Body of pancreas (tissue), 4 donors: Measurements from ENCODE around the gene CD164L2.

Experiments
- POLR2A ChIP-seq, 3 donors: fragments of 450-650 bp; IDR thresholded peaks; one replicate each; pipeline ENCODE4 v1.6.1; 2016; ENCODE audit warnings: antibody characterized with exemption in 3 of 3, mild to moderate bottlenecking in 2 of 3
- TF ChIP-seq, protein P1 (sequence below), 7 experiments: fragments of 450-650 bp in 4 of 7; fragments of 200-600 bp in 3 of 7; sonication (generic) in 3 of 7; IDR thresholded peaks; one replicate each; pipeline ENCODE4 v1.5.1; 2016 to 2019; ENCODE audit warnings: antibody characterized with exemption in 7 of 7

DNA sequence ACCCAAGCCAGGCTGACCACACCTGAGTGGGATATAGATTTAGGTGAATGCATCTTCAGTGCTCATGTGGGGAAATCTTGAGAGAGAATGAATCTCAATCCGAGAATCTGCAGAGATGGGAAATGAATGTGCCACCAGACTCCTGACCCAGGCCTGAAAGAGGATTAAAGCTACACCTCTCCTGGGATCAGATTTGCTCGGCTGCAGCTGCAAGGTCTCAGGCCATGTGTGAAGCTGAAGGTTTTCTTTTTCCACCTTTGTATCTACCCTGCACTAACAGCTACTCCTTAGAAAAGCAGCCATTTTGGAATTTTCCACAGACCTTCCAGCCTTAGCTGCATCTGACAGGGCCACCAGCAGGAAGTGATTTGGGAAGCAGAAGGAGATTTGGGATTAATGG, 27.6 kb upstream of the CD164L2 start:
- TF ChIP-seq, protein P1, sequence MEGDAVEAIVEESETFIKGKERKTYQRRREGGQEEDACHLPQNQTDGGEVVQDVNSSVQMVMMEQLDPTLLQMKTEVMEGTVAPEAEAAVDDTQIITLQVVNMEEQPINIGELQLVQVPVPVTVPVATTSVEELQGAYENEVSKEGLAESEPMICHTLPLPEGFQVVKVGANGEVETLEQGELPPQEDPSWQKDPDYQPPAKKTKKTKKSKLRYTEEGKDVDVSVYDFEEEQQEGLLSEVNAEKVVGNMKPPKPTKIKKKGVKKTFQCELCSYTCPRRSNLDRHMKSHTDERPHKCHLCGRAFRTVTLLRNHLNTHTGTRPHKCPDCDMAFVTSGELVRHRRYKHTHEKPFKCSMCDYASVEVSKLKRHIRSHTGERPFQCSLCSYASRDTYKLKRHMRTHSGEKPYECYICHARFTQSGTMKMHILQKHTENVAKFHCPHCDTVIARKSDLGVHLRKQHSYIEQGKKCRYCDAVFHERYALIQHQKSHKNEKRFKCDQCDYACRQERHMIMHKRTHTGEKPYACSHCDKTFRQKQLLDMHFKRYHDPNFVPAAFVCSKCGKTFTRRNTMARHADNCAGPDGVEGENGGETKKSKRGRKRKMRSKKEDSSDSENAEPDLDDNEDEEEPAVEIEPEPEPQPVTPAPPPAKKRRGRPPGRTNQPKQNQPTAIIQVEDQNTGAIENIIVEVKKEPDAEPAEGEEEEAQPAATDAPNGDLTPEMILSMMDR (IDR thresholded peaks at IDR 0.05), result no peak
- TF ChIP-seq POLR2A (IDR thresholded peaks at IDR 0.05), result no peak
